Measurements from ENCODE around the gene MTF2.

Gene MTF2

DNA sequence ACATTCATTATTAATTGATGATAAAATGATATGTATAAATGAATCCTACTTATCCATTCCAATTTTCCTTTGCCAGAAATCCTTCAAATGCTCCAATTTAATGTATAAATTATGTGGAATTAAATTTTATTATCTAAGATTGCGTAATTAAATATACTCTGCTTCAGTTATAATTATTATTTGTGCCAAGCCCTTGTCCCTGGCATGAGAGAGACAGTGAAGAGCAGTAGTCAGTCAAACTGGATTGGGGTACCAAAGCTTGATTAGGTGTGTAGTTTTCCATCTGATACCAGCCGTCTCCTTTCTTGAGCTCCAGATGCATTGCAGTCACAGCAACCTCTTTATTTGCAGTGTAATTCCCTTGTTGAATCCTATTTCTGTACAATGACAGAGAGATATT lies 22.4 kb upstream of the MTF2 start:
- no peak for TF ChIP-seq CTCF (IDR thresholded peaks at IDR 0.05; ENCODE audit: extremely low read depth, insufficient read depth, missing control alignments)
- in situ Hi-C loops (cut with MboI; ENCODE audit: low pct_unique_long_range_greater_than_20kb, low sequenced_read_pairs, unreplicated experiment), result no loop called here
- DNase-seq (ENCODE audit: low spot score), result no peak

- DNase-seq (ENCODE audit: low spot score), result peak; percentile 50
- peak; percentile 65 for TF ChIP-seq CTCF (IDR thresholded peaks at IDR 0.05; ENCODE audit: extremely low read depth, insufficient read depth, missing control alignments)
- in situ Hi-C loops (cut with MboI; ENCODE audit: low pct_unique_long_range_greater_than_20kb, low sequenced_read_pairs, unreplicated experiment), result loop anchor here (5.0 kb wide), 1 partner anchor 35 kb away; no protein-coding TSS in a partner anchor
These were observed 16.9 kb upstream of the MTF2 start for GRCh38 chr1:93061895-93062792.

DNA sequence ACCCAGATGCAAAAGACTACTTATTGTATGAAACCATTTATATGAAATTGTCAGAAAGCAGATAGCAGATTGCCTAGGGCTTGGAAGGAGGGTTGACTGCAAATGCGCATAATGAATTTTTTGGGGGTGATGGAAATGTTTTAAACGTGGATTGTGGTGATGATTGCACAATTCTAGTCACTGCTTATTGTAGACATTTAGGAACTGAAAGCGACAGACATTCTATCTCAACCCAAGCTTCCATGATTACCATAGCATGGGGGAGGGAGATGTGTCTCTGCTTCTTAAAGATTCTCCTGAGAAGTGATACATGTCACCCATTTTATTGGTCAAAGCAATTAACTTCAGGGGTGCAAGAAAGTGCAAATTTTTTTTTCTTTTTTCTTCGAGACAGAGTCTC lies 2.8 kb upstream of the MTF2 start:
- no peak for TF ChIP-seq CTCF (IDR thresholded peaks at IDR 0.05; ENCODE audit: extremely low read depth, insufficient read depth, missing control alignments)
- no peak for DNase-seq (ENCODE audit: low spot score)
- in situ Hi-C loops (cut with MboI; ENCODE audit: low pct_unique_long_range_greater_than_20kb, low sequenced_read_pairs, unreplicated experiment), result no loop called here

- DNase-seq (ENCODE audit: low spot score), result no peak
- in situ Hi-C loops (cut with MboI; ENCODE audit: low pct_unique_long_range_greater_than_20kb, low sequenced_read_pairs, unreplicated experiment), result no loop called here
- no peak for TF ChIP-seq CTCF (IDR thresholded peaks at IDR 0.05; ENCODE audit: extremely low read depth, insufficient read depth, missing control alignments)
These were observed 880 bp upstream of the MTF2 start for GRCh38 chr1:93078203-93078602.

- peak; percentile 23 for DNase-seq (ENCODE audit: low spot score)
- no peak for TF ChIP-seq CTCF (IDR thresholded peaks at IDR 0.05; ENCODE audit: extremely low read depth, insufficient read depth, missing control alignments)
- in situ Hi-C loops (cut with MboI; ENCODE audit: low pct_unique_long_range_greater_than_20kb, low sequenced_read_pairs, unreplicated experiment), result no loop called here
These were observed 471 bp upstream of the MTF2 start for GRCh38 chr1:93078638-93078985.

DNA sequence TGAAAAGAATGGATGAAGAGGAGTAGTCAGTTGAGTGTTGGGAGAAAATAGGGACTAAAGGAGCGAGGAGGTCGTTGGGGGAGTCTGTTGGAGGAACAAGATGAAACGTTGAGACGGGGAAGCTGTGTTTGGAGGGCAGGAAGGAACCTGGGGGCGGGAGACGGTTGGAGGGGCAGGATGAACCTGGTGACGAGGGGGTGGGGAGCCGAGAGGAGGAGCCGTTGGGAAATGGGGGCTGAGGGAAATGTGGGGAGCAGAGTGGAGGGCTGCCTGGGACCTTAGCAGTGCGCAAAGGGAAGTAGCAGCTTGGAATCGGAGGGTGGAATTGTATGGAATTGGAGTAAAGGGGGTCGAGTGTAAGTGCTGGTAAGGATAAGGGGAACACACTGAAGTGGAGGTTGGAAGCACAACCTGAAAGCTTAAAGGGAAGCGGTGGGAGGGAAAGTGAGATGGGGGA lies 630 bp downstream of the MTF2 start:
- TF ChIP-seq CTCF (IDR thresholded peaks at IDR 0.05; ENCODE audit: extremely low read depth, insufficient read depth, missing control alignments), result no peak
- in situ Hi-C loops (cut with MboI; ENCODE audit: low pct_unique_long_range_greater_than_20kb, low sequenced_read_pairs, unreplicated experiment), result no loop called here
- DNase-seq (ENCODE audit: low spot score), result no peak

Data from GM13977 (cell line).